ENCODE results near the gene CADPS.

DNA sequence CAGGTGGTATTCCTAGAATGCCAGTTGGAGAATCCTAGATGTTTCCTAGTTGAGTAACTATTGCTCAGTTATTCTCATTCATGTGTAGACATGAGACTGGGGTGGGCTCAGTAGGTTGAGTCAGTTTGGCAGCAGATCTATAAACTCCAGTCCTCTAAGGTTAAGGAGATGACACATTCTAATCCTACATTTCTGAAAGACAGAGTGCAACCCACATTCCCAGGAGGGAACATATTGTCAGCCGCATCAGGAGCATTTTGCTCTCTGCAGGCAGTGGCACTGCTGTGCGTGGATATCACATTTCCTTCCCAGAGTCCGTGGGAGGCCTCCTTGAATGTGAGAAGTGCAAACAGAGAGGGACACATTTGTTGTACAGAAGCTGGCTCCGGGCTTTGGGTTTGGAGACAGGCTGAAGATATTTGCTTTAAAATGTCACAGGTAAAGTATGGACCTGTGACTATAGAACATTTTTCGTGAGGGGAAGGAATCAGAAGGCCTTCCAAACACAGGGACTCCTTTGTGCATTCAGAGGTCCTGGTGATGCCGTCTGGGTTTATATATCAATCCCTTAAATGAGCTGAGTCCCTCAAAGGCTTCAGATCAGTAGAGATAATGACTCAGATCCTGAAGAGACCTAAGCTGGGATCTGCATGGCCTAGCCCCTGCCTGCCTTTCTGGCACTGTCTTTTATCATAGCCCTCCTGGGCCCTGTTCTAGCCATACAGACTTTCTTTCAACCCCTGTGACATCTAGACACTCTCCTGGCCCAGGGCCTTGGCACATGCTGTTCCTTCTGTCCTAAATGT lies 156.5 kb downstream of the CADPS start:
- TF ChIP-seq CTCF (IDR thresholded peaks at IDR 0.05) (no peak), POLR2A (IDR thresholded peaks at IDR 0.05) (no peak)
